LNCaP clone FGC (cell line): ENCODE measurements around the gene MGAT3.

Source experiments
- DNase-seq: peaks from one replicate; pipeline ENCODE4 v3.0.0-alpha.2; 2011; ENCODE audit warnings: low read depth
- H3K4me3 ChIP-seq: 2 replicates; pipeline ENCODE4 v1.5.1; 2011; ENCODE audit warnings: mild to moderate bottlenecking, low read depth, low read length, control low read depth
- CTCF ChIP-seq: IDR thresholded peaks from 2 replicates; pipeline ENCODE4 v1.5.1; 2012; ENCODE audit warnings: mild to moderate bottlenecking; ENCODE audit not compliant: control insufficient read depth, insufficient read depth; ENCODE audit errors: extremely low read depth

Gene MGAT3

GRCh38 chr22:39432361-39432811, 24.4 kb upstream of the MGAT3 start:
- no peak overlapping the region for H3K4me3 ChIP-seq
- no peak for DNase-seq
- no peak for TF ChIP-seq CTCF

GRCh38 chr22:39433476-39434242, 23.2 kb upstream of the MGAT3 start:
- no peak overlapping the region for H3K4me3 ChIP-seq
- TF ChIP-seq CTCF, result no peak
- DNase-seq, result no peak

- DNase-seq, result no peak
- H3K4me3 ChIP-seq, result no peak overlapping the region
- TF ChIP-seq CTCF, result no peak
Observed at GRCh38 chr22:39434243-39434653, 22.6 kb upstream of the MGAT3 start.

GRCh38 chr22:39434721-39435120, 22.1 kb upstream of the MGAT3 start:
- H3K4me3 ChIP-seq, result no peak overlapping the region
- TF ChIP-seq CTCF, result no peak
- DNase-seq, result no peak

GRCh38 chr22:39435616-39436015, 21.2 kb upstream of the MGAT3 start:
- DNase-seq, result no peak
- no peak for TF ChIP-seq CTCF
- no peak overlapping the region for H3K4me3 ChIP-seq

- DNase-seq, result no peak
- TF ChIP-seq CTCF, result no peak
- no peak overlapping the region for H3K4me3 ChIP-seq
Observed at GRCh38 chr22:39437791-39438704, 18.8 kb upstream of the MGAT3 start.
